ENCODE data around the gene DSCAM.

The DSCAM gene

DNA sequence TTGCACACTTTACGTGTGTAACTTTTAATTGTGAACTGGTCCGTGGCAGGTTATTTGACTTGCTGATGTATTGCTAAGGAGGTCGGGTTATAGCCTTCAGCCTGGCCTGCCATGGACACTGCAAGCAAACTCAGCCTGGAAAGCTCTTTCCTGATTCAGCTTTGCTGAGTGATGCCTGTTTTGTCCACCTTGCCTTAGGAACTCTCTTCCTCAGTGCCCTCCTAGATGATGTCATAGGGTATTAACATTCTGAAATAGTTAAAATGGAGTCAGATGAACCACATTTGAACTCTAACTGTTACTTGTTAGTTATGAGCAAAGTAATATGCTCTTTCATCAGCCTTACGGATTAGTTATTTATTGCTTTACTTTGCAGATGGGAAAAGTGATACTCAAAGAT is 533.7 kb downstream of the DSCAM start:
- TF ChIP-seq GABPA (IDR thresholded peaks at IDR 0.05; ENCODE audit: low read depth) (no peak), SPI1 (IDR thresholded peaks at IDR 0.05; ENCODE audit: borderline replicate concordance, low read depth) (no peak), REST (IDR thresholded peaks at IDR 0.05; ENCODE audit: insufficient replicate concordance, low read depth) (no peak), POLR2AphosphoS5 (IDR thresholded peaks at IDR 0.05; ENCODE audit: low read depth) (no peak)
- TF ChIP-seq, protein P1, sequence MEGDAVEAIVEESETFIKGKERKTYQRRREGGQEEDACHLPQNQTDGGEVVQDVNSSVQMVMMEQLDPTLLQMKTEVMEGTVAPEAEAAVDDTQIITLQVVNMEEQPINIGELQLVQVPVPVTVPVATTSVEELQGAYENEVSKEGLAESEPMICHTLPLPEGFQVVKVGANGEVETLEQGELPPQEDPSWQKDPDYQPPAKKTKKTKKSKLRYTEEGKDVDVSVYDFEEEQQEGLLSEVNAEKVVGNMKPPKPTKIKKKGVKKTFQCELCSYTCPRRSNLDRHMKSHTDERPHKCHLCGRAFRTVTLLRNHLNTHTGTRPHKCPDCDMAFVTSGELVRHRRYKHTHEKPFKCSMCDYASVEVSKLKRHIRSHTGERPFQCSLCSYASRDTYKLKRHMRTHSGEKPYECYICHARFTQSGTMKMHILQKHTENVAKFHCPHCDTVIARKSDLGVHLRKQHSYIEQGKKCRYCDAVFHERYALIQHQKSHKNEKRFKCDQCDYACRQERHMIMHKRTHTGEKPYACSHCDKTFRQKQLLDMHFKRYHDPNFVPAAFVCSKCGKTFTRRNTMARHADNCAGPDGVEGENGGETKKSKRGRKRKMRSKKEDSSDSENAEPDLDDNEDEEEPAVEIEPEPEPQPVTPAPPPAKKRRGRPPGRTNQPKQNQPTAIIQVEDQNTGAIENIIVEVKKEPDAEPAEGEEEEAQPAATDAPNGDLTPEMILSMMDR (IDR thresholded peaks at IDR 0.05; ENCODE audit: insufficient read depth, low read length): no peak
- H3K27me3 ChIP-seq (ENCODE audit: insufficient read depth, poor library complexity, severe bottlenecking): no peaks in the 10 kb centered on the region
- no peak overlapping the region for H3K4me3 ChIP-seq (replicated peaks; ENCODE audit: insufficient read depth, low read length)
- DNase-seq (ENCODE audit: low read depth in 1 of 2, low spot score in 1 of 2): no peak
- H3K27ac ChIP-seq (replicated peaks): no peak overlapping the region

DNA sequence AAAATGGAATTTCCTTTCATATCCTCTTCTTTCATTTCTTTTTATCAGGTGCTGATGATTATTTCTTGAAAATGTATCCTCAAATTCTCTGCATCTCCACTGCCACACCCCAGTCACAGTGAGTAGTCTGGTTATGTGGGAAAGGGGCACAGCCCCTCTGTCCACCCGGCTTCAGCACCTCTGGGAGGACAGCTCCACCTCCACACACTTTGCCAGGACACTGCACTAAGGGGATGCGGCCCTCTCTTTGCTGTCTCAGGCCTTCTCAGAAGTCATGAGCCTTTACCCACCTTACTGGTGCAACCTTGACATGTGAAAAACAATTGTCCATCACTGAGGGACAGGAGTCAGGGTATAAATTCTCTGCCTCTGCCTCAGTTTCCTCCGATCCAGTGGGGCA is 546.7 kb downstream of the DSCAM start:
- DNase-seq (ENCODE audit: low read depth in 1 of 2, low spot score in 1 of 2): no peak
- TF ChIP-seq REST (IDR thresholded peaks at IDR 0.05; ENCODE audit: insufficient replicate concordance, low read depth) (peak; percentile 83), SPI1 (IDR thresholded peaks at IDR 0.05; ENCODE audit: borderline replicate concordance, low read depth) (no peak)
- Histone ChIP-seq H3K27ac (replicated peaks) (no peak overlapping the region), H3K27me3 (ENCODE audit: insufficient read depth, poor library complexity, severe bottlenecking) (no peaks in the 10 kb centered on the region), H3K4me3 (replicated peaks; ENCODE audit: insufficient read depth, low read length) (no peak overlapping the region)

- H3K4me3 ChIP-seq (replicated peaks; ENCODE audit: insufficient read depth, low read length): no peak overlapping the region
- no peak for DNase-seq (ENCODE audit: low read depth in 1 of 2, low spot score in 1 of 2)
- H3K27ac ChIP-seq (replicated peaks): no peak overlapping the region
- TF ChIP-seq SPI1 (IDR thresholded peaks at IDR 0.05; ENCODE audit: borderline replicate concordance, low read depth): no peak
- TF ChIP-seq GABPA (IDR thresholded peaks at IDR 0.05; ENCODE audit: low read depth): no peak
- TF ChIP-seq, protein P1 (IDR thresholded peaks at IDR 0.05; ENCODE audit: insufficient read depth, low read length): no peak
- no peak for TF ChIP-seq REST (IDR thresholded peaks at IDR 0.05; ENCODE audit: insufficient replicate concordance, low read depth)
- no peak for TF ChIP-seq POLR2AphosphoS5 (IDR thresholded peaks at IDR 0.05; ENCODE audit: low read depth)
- no peaks in the 10 kb centered on the region for H3K27me3 ChIP-seq (ENCODE audit: insufficient read depth, poor library complexity, severe bottlenecking)
Observed at GRCh38 chr21:40299451-40299850, 547.5 kb downstream of the DSCAM start.

GRCh38 chr21:40294345-40294744 is 552.6 kb downstream of the DSCAM start:
- H3K27me3 ChIP-seq (ENCODE audit: insufficient read depth, poor library complexity, severe bottlenecking): no peaks in the 10 kb centered on the region
- DNase-seq (ENCODE audit: low read depth in 1 of 2, low spot score in 1 of 2): no peak

More at GRCh38 chr21:40294345-40294744, 552.6 kb downstream of the DSCAM start:
- no peak overlapping the region for H3K4me3 ChIP-seq (replicated peaks; ENCODE audit: insufficient read depth, low read length)
- no peak for TF ChIP-seq REST (IDR thresholded peaks at IDR 0.05; ENCODE audit: insufficient replicate concordance, low read depth)
- no peak for TF ChIP-seq POLR2AphosphoS5 (IDR thresholded peaks at IDR 0.05; ENCODE audit: low read depth)
- no peak for TF ChIP-seq SPI1 (IDR thresholded peaks at IDR 0.05; ENCODE audit: borderline replicate concordance, low read depth)
- TF ChIP-seq, protein P1 (IDR thresholded peaks at IDR 0.05; ENCODE audit: insufficient read depth, low read length): no peak
- TF ChIP-seq GABPA (IDR thresholded peaks at IDR 0.05; ENCODE audit: low read depth): no peak
- H3K27ac ChIP-seq (replicated peaks): no peak overlapping the region
